NCI-H1092 treated with DMSO at 0.1 percent for 48 hours (cell line): ENCODE results near the gene FAM161A.
"Not testable (repeated sequence)": the region's sequence is repeated elsewhere in the genome, so short reads cannot be mapped to it uniquely, and the experiment has no call there.

Source experiments
- DNase-seq: peaks from one replicate; lab custom pipeline; 2025; lab: John Stamatoyannopoulos, UW

The FAM161A gene

GRCh38 chr2:61834893-61835292 is 19.0 kb downstream of the FAM161A start:
- DNase-seq, result no peak

GRCh38 chr2:61833971-61834370 is 19.9 kb downstream of the FAM161A start:
- no peak for DNase-seq

DNA sequence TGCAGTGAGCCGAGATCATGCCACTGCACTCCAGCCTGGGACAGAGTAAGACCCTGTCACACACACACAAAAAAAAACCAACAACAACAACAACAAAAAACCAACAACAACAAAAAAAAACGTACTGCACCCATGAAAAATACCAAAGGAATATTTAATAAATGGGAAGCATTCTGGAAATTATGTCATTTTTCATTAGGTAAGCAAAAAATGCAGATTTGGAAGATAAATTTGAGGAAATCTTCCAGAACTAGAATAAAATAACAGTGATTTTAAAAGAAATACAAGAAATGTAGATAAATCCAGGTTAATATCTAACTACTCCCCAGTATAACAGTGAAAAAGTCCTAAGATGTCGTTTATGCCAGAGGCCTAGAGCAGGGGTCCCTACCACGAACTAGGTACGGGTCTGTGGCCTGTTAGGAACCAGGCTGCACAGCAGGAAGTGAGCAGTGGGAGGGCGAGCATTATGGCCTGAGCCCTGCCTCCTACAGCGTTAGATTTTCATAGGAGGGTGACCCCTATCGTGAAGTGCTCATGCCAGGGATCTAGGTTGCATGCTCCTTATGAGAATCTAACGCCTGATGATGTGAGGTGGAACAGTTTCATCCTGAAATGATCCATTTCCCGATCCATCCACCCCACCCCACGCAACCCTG is 21.5 kb downstream of the FAM161A start:
- DNase-seq, result no peak

DNA sequence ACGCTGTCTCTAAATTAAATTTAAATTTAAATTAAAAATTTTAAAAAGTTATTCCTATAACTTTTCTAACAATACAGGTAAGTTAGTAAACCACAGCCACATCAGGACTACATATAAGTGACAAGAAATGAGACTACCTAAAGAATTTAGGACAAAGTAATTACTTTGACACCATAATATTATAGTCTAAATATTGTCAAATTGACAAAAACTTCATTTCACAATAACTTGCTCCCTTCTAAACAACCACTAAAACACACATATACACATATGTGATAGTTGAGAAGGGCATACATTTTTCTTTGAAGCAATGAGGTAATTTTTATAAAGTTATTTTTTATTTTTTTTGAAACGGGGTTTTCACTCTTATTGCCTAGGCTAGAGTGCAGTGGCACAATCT is 31.6 kb downstream of the FAM161A start:
- DNase-seq, result no peak

GRCh38 chr2:61816480-61817355 is 37.1 kb downstream of the FAM161A start:
- DNase-seq, result no peak

DNA sequence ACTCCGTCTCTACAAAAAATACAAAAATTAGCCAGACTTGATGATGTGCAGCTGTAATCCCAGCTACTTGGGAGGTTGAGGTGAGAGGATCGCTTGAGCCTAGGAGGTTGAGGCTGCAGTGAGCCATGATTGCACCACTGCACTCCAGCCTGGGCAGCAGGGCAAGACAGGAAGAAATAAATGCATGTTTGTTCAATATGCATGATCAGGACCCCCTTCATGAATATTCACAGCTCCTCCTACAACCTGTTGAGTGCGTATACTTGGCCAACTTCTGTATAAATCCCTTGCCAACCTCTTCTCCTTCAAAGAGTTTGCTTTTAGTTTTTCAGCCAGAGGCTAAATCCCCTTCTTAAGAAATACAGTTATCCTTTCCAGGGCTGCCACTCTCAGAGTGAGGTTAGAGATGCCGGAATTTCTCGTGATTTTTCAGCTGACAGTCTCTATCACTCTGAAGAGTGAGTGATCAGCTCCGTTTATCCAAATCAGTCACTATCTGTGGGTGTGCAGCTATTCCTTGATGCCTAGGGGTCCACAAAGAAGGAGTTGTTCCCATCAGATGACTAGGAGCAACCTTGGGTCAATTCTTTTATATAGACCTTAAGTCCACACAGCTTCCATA is 39.2 kb downstream of the FAM161A start:
- no peak for DNase-seq

GRCh38 chr2:61813314-61813713 is 40.5 kb downstream of the FAM161A start:
- not testable (repeated sequence) for DNase-seq

GRCh38 chr2:61811821-61812220 is 42.0 kb downstream of the FAM161A start:
- DNase-seq, result no peak

GRCh38 chr2:61810203-61810602 is 43.7 kb downstream of the FAM161A start:
- not testable (repeated sequence) for DNase-seq

GRCh38 chr2:61808693-61809092 is 45.2 kb downstream of the FAM161A start:
- DNase-seq, result not testable (repeated sequence)

- no peak for DNase-seq
Measured at GRCh38 chr2:61807036-61807757, 46.7 kb downstream of the FAM161A start.

GRCh38 chr2:61802548-61802947 is 51.3 kb downstream of the FAM161A start:
- no peak for DNase-seq

GRCh38 chr2:61799099-61799498 is 54.8 kb downstream of the FAM161A start:
- DNase-seq, result no peak

GRCh38 chr2:61797446-61797845 is 56.4 kb downstream of the FAM161A start:
- not testable (repeated sequence) for DNase-seq

GRCh38 chr2:61795408-61795807 is 58.5 kb downstream of the FAM161A start:
- DNase-seq, result no peak

- no peak for DNase-seq
Measured at GRCh38 chr2:61793389-61793836, 60.4 kb downstream of the FAM161A start.

GRCh38 chr2:61792355-61792890 is 61.4 kb downstream of the FAM161A start:
- no peak for DNase-seq

GRCh38 chr2:61789807-61790602 is 63.9 kb downstream of the FAM161A start:
- no peak for DNase-seq

GRCh38 chr2:61787941-61788563 is 65.8 kb downstream of the FAM161A start:
- no peak for DNase-seq

- no peak for DNase-seq
Measured at GRCh38 chr2:61786876-61787275, 67.0 kb downstream of the FAM161A start.

DNA sequence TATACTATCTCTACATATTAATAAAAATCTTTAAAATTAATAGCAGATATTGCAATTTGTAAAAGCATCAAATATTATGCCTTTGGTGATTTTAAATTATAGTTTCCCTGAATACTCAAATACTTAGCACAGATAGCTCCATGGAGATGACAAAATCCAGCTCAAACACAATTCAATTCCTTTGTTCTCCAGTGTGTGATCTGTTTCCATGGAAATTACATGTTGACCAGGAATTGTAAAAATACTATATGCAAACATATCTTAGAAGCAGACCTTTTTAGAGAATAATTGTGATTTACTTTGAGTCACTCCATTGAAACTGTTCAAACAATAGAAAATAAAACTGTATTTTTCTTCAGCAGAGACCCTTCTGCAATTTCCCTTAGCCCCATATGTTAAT is 68.3 kb downstream of the FAM161A start:
- no peak for DNase-seq
